Karpas-422 (cell line): Measurements from ENCODE around the gene ATP5F1D. TPM values are rescaled to one million over a fixed set of nuclear protein-coding genes. Genes with fewer than 3 reads are reported as not detected.
"Not testable (repeated sequence)": the region's sequence is repeated elsewhere in the genome, so short reads cannot be mapped to it uniquely, and the experiment has no call there.

Experiments used
- DNase-seq: peaks from one replicate; pipeline ENCODE4 v3.0.0-alpha.2; 2015
- H2AFZ ChIP-seq: fragments of 200-600 bp; sonication (generic); 2 replicates; pipeline ENCODE4 v1.6.1; 2014; ENCODE audit warnings: antibody characterized with exemption, low read length, mixed read lengths
- H3K27ac ChIP-seq: fragments of 200-600 bp; sonication (generic); 2 replicates; pipeline ENCODE4 v1.5.1; 2014; ENCODE audit warnings: mild to moderate bottlenecking, low read length, moderate library complexity
- H3K27me3 ChIP-seq: fragments of 200-600 bp; sonication (generic); 2 replicates; pipeline ENCODE4 v1.6.1; 2014; ENCODE audit warnings: low read length, mixed read lengths
- H3K36me3 ChIP-seq: fragments of 200-600 bp; sonication (generic); 2 replicates; pipeline ENCODE4 v1.6.1; 2014; ENCODE audit warnings: low read length, mixed read lengths; ENCODE audit not compliant: insufficient read depth
- H3K4me1 ChIP-seq: fragments of 200-600 bp; sonication (generic); 2 replicates; pipeline ENCODE4 v1.6.1; 2014; ENCODE audit warnings: mild to moderate bottlenecking, low read length, mixed read lengths
- H3K4me2 ChIP-seq: fragments of 200-600 bp; sonication (generic); 2 replicates; pipeline ENCODE4 v1.6.1; 2014; ENCODE audit warnings: low read length, low read depth, mild to moderate bottlenecking; ENCODE audit not compliant: poor library complexity, severe bottlenecking
- H3K4me3 ChIP-seq: fragments of 200-600 bp; sonication (generic); 2 replicates; pipeline ENCODE4 v1.5.1; 2014; ENCODE audit warnings: mild to moderate bottlenecking, antibody characterized with exemption, low read length, mixed read lengths
- H3K79me2 ChIP-seq: fragments of 200-600 bp; sonication (generic); 2 replicates; pipeline ENCODE4 v1.6.1; 2014; ENCODE audit warnings: mild to moderate bottlenecking, low read length, mixed read lengths
- H3K9ac ChIP-seq: fragments of 200-600 bp; sonication (generic); 2 replicates; pipeline ENCODE4 v1.6.0; 2014; ENCODE audit warnings: low read length
- H3K9me2 ChIP-seq: fragments of 200-600 bp; sonication (generic), shearing (Covaris generic); replicated peaks from 2 replicates; pipeline ENCODE4 v1.6.0; 2014; ENCODE audit warnings: mild to moderate bottlenecking, low read length, moderate library complexity; ENCODE audit not compliant: insufficient read depth
- H3K9me3 ChIP-seq: fragments of 300-700, 200-600 bp; sonication (generic); 2 replicates; pipeline ENCODE4 v1.6.1; 2014; ENCODE audit warnings: low read length, mixed read lengths
- H4K20me1 ChIP-seq: fragments of 200-600 bp; sonication (generic); 2 replicates; pipeline ENCODE4 v1.6.1; 2014; ENCODE audit warnings: mild to moderate bottlenecking, antibody characterized with exemption, low read length, low read depth; ENCODE audit not compliant: insufficient read depth
- total RNA-seq: library from RNA; depleted of rRNA; stranded (reverse); fragments of >200 nt; shearing (Covaris generic); gene quantifications from 2 replicates; pipeline ENCODE4 v1.2.3, GENCODE V29; 2014; ENCODE audit warnings: low replicate concordance

The ATP5F1D gene
- total RNA-seq, 1 experiment from 2014 or later = 64.3 TPM

DNA sequence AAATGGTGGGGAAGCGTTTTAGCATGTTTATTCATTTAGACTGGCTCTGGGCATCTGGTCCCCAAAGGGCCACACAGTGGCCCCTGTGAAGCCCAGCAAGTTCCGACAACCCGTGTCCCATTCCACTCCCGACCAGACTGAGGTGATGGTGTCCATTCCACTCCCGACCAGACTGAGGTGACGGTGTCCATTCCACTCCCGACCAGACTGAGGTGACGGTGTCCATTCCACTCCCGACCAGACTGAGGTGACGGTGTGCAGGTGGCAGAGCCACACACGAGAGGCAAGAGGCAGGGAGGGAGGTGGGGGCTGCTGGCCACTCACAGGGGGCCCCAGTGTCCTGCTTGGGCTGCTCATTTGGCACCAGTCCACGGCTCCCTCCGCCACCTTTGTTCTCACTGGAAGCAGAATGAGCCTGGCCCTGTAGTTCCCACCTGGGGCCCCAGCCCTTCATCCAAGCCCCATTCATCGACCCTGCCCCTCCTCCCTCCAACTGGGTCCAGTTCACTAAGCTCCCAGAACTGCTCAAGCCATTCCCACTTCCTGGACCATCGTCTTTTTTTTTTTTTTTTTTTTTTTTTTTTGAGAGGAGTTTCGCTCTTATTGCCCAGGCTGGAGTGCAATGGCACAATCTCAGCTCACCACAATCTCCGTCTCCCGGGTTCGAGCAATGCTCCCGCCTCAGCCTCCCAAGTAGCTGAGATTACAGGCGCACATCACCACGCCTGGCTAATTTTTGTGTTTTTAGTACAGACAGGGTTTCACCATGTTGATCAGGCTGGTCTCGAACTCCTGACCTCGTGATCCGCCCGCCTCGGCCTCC is 4.9 kb downstream of the ATP5F1D start:
- H3K36me3 ChIP-seq, H3K4me3 ChIP-seq, H3K9me3 ChIP-seq, DNase-seq, H3K9me2 ChIP-seq, H4K20me1 ChIP-seq, H3K27me3 ChIP-seq, H2AFZ ChIP-seq: not testable (repeated sequence)
- Histone ChIP-seq H3K4me2 (peak overlapping the region; percentile 94), H3K27ac (peak overlapping the region; percentile 89), H3K4me1 (peaks cover 50% of the 10 kb centered on the region), H3K79me2 (peaks cover 30% of the 10 kb centered on the region), H3K9ac (peak overlapping the region; percentile 100; the same call in 1 of the 2 replicates)

DNA sequence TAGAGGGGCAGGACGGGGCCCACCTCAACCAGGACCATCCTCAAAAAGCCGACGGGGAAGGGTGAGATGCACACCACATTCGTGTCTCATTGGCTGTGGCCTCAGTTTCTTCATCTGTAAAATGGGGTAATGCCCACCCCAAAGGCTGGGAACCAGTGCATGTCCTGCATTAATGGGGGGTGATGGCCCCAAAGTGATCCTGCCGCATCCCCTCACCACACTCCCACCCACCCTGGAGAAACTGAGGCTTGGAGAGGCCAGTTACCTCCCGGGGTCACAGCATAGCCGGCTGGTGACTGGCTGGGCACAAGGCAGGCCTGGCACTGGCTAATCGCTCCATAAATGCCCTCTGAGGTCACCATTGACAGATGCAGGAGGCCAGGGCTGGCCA is 6.2 kb downstream of the ATP5F1D start:
- H3K27me3 ChIP-seq = no peaks in the 10 kb centered on the region
- H4K20me1 ChIP-seq = peaks cover 6% of the 10 kb centered on the region; the same call in 1 of the 2 replicates
- peaks cover 26% of the 10 kb centered on the region for H3K79me2 ChIP-seq
- H2AFZ ChIP-seq = no peak overlapping the region
- H3K9ac ChIP-seq = peak overlapping the region; percentile 89
- no peaks in the 10 kb centered on the region for H3K9me3 ChIP-seq
- no peak for DNase-seq
- H3K9me2 ChIP-seq = no peaks in the 10 kb centered on the region
- peak overlapping the region; percentile 80 for H3K4me2 ChIP-seq
- H3K36me3 ChIP-seq = peaks cover 2% of the 10 kb centered on the region; the same call in 1 of the 2 replicates
- peak overlapping the region; percentile 89; the same call in 1 of the 2 replicates for H3K27ac ChIP-seq
- H3K4me1 ChIP-seq = peaks cover 57% of the 10 kb centered on the region
- peak overlapping the region; percentile 86; the same call in 1 of the 2 replicates for H3K4me3 ChIP-seq

DNA sequence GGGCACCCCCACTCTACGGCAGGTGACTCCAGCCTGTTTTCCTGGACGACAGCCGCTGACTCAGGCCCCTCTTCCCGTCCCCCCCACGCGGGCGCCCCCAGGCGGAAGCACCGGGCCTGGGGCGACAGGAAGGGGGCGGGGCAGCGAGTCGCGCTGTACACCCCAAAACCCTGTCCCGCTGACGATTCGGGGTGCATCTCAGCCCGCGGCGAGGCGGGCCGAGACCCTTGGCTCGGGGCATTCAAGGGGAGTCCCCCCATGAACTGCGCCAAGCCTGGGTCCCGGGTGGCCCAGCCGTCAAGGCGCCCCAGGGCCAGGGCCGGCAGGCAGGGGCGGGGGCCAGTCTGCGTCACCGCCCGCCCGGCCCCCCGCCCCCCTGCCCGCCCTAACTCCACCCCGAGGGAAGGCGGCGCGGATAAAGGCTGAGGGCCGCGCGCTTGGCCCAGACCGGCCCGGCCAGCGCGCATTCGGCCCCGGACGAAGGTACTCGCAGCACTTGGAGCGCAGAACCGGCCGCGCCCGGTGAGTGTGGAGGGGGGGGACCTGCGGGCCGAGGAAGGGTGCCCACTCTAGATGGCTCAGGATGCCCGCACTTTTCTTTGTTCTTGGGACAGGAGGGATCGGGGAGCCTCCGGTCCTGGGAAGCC is 6.7 kb downstream of the ATP5F1D start, which contains the start of gene MIDN:
Gene MIDN, plus strand, starts transcription at position 445 of the 647 bp plus-strand sequence. CDS start 1,714 bp downstream, outside the sequence.
- peaks cover 23% of the 10 kb centered on the region for H3K79me2 ChIP-seq
- H2AFZ ChIP-seq = no peak within 1 kb of the TSS
- peak within 1 kb of the TSS; percentile 89 for H3K9ac ChIP-seq
- peak within 1 kb of the TSS; percentile 80 for H3K4me2 ChIP-seq
- H3K9me2 ChIP-seq = no peaks in the 10 kb centered on the region
- H3K27ac ChIP-seq = peak within 1 kb of the TSS; percentile 89
- peaks cover 8% of the 10 kb centered on the region; the same call in 1 of the 2 replicates for H4K20me1 ChIP-seq
- H3K4me3 ChIP-seq = peak within 1 kb of the TSS; percentile 86
- H3K4me1 ChIP-seq = peaks cover 57% of the 10 kb centered on the region
- peaks cover 4% of the 10 kb centered on the region for H3K36me3 ChIP-seq
- peak; percentile 92 for DNase-seq
- no peaks in the 10 kb centered on the region for H3K9me3 ChIP-seq
- H3K27me3 ChIP-seq = no peaks in the 10 kb centered on the region

DNA sequence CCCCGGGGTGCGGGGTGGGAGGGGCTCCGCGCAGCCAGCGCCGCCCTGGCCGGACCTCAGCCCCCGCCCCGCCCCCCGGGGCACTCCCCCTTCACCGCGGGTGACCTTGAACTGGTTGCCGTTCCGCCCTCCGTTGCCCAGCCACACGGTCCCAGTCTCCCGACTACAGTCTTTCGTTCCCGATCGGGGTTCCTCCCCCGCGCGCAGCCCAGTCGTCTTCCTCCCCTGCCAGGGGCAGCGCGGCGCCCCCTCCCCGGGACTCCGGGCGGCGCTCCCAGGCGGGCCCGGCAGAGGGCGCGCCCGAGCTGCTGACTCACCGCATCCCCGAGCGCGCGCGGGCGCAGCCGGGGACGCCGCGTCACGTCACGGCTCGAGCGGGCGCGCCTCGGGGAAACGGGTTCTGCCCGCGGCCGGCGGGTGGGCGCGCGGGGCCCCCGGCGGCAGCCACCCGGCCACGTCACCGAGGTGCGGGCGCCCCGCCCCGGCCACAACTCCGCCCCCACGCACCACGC is 7.3 kb downstream of the ATP5F1D start:
- no peak overlapping the region for H2AFZ ChIP-seq
- H4K20me1 ChIP-seq = peaks cover 12% of the 10 kb centered on the region; the same call in 1 of the 2 replicates
- peak overlapping the region; percentile 89 for H3K27ac ChIP-seq
- H3K36me3 ChIP-seq = peaks cover 10% of the 10 kb centered on the region
- H3K9me3 ChIP-seq = no peaks in the 10 kb centered on the region
- H3K9ac ChIP-seq = peak overlapping the region; percentile 89
- peaks cover 57% of the 10 kb centered on the region for H3K4me1 ChIP-seq
- H3K4me2 ChIP-seq = peak overlapping the region; percentile 80
- DNase-seq = peak; percentile 89
- no peaks in the 10 kb centered on the region for H3K27me3 ChIP-seq
- no peaks in the 10 kb centered on the region for H3K9me2 ChIP-seq
- H3K4me3 ChIP-seq = peak overlapping the region; percentile 86
- H3K79me2 ChIP-seq = peaks cover 26% of the 10 kb centered on the region

DNA sequence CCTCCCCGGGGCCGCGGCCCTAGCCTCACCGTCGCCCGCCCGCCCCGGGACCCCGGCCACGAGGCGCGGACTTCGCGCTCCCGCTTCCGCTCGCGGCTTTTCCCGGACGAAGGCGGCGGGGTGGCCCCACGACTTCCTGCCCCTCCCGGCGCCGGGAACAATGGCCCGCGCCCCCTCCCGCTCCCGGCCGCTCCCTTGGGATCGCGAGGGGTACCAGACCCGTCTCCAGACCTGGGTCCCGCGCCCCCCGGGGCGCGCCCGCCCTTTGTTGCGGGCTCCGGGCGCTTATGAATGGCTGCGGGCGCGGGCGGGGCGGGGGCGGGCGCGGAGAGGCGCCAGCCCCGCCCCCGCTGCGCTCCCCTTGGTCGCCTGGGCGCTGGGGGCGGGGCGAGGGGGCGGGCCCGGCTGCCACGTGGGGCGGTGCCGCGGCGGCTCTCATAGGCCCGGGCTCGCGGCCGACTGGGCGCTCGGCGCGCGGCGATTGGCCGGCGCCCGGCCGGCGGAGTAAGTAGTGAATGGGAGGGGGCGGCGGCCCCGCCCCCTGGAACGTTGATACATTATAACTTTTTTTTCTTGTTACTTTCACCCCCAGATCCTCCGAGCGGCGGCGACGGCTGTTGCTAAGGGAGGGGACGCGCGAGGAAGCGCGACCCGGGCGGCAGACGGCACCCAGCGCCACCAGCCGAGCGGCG is 7.9 kb downstream of the ATP5F1D start:
- Histone ChIP-seq H3K27ac (peak overlapping the region; percentile 97), H3K4me3 (peak overlapping the region; percentile 92), H3K36me3 (peaks cover 14% of the 10 kb centered on the region), H3K9ac (peak overlapping the region; percentile 99), H3K4me1 (peaks cover 58% of the 10 kb centered on the region), H2AFZ (no peak overlapping the region), H3K4me2 (peak overlapping the region; percentile 95), H3K79me2 (peaks cover 26% of the 10 kb centered on the region), H4K20me1 (peaks cover 15% of the 10 kb centered on the region), H3K9me3 (no peaks in the 10 kb centered on the region), H3K9me2 (no peaks in the 10 kb centered on the region), H3K27me3 (no peaks in the 10 kb centered on the region)
- peak; percentile 97 for DNase-seq

GRCh38 chr19:1249990-1250436 is 8.5 kb downstream of the ATP5F1D start:
- H3K9me3 ChIP-seq = no peaks in the 10 kb centered on the region
- peaks cover 20% of the 10 kb centered on the region for H3K36me3 ChIP-seq
- H3K4me1 ChIP-seq = peaks cover 58% of the 10 kb centered on the region
- peak overlapping the region; percentile 97 for H3K27ac ChIP-seq
- H3K9ac ChIP-seq = peak overlapping the region; percentile 99
- peak overlapping the region; percentile 92 for H3K4me3 ChIP-seq
- peaks cover 26% of the 10 kb centered on the region for H3K79me2 ChIP-seq
- H4K20me1 ChIP-seq = peaks cover 20% of the 10 kb centered on the region
- H2AFZ ChIP-seq = no peak overlapping the region
- no peaks in the 10 kb centered on the region for H3K9me2 ChIP-seq
- H3K4me2 ChIP-seq = peak overlapping the region; percentile 95
- H3K27me3 ChIP-seq = no peaks in the 10 kb centered on the region
- no peak for DNase-seq

DNA sequence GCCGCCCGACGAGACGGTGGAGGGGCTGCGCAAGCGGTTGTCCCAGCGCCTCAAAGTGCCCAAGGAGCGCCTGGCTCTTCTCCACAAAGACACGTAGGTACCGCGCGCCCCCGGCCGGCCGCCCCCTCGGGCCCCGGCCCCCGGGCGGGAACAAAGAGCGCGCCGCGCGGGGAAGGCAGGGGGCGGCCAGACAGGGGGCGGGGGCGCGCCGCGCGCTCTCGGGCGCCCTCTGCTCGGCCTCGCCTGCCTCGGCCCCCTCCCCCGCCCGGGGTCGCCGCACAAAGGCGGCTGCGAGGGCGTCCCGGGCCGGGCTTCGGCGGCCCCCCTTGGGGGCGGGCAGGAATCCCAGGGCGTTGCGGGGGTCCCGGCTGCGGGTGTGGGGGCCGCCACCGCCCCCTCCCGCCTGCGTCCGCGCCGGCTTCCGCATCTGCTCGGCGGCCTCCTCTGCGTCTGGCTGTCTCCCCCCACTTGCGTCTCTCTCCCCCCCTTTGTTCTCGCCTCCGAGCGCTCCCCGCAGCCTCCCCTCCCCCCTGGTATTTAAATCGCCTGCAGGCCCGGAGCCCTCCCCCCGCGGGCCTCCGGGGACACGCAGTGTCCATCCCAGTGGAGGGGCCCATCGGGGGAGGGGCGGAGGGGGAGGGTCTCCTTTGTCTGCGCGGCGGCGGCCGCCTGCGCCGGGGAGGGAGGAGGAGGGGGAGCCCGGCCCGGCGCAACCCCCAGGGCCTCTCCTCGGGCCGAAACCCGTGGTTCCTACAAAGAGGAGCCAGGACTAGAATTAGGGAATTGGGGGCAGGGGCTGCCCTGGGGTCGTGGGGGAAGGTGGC is 9.1 kb downstream of the ATP5F1D start:
- H2AFZ ChIP-seq = no peak overlapping the region
- peaks cover 26% of the 10 kb centered on the region for H3K79me2 ChIP-seq
- no peaks in the 10 kb centered on the region for H3K27me3 ChIP-seq
- no peaks in the 10 kb centered on the region for H3K9me2 ChIP-seq
- peak overlapping the region; percentile 92 for H3K4me3 ChIP-seq
- H4K20me1 ChIP-seq = peaks cover 26% of the 10 kb centered on the region
- H3K9ac ChIP-seq = peak overlapping the region; percentile 99
- H3K27ac ChIP-seq = peak overlapping the region; percentile 97
- DNase-seq = peak; percentile 87
- peaks cover 58% of the 10 kb centered on the region for H3K4me1 ChIP-seq
- no peaks in the 10 kb centered on the region for H3K9me3 ChIP-seq
- H3K36me3 ChIP-seq = peaks cover 25% of the 10 kb centered on the region
- H3K4me2 ChIP-seq = peak overlapping the region; percentile 95
